HepG2 (cell line): Measurements from ENCODE around the gene ANKRD29. TPM values are rescaled to one million over a fixed set of nuclear protein-coding genes. Genes with fewer than 3 reads are reported as not detected.

ENCODE experiments used
- polyA plus RNA-seq, 8 experiments: library from polyadenylated mRNA; depleted of rRNA in 3 of 8; stranded (reverse) in 7 of 8; unstranded in 1 of 8; fragments of >200 nt; fragmentation: Illumina TruSeq in 4 of 8; extraction: Trizol in 4 of 8; gene quantifications; 2 replicates each; pipeline versions ENCODE4 v1.2.1 to v1.2.3, GENCODE V29; 2011 to 2016; ENCODE audit warnings: low read depth in 4 of 8, missing spikeins in 1 of 8, mixed read lengths in 1 of 8; ENCODE audit not compliant: insufficient read depth in 1 of 8
- small RNA-seq, 3 experiments: library from RNA; depleted of rRNA; stranded (forward); fragments of <200 nt; gene quantifications; one replicate each; pipeline ENCODE3, GENCODE V24; 2012; ENCODE audit warnings: low read depth in 2 of 3, low replicate concordance in 1 of 3; ENCODE audit not compliant: insufficient read length in 3 of 3, insufficient read depth in 2 of 3
- total RNA-seq, 5 experiments: library from RNA; depleted of rRNA; stranded (reverse); fragments of >200 nt; fragmentation: Illumina TruSeq; extraction: Trizol; gene quantifications; 2 replicates each; pipeline ENCODE4 v1.2.3, GENCODE V29; 2016; ENCODE audit warnings: low read depth in 1 of 5

The ANKRD29 gene
- total and polyA plus RNA-seq, 2 of the 13 experiments (the other 11 are each of a cell fraction or from before 2014, with no cell fraction given): not detected

Small RNAs within 50 kb of the gene (small RNA-seq; reads per million reads assigned to genes)
- gene RF00019: 0 reads per million in 3 experiments

Other genes starting within 250 kb of the ANKRD29 start
- gene RIOK3, start 209.6 kb downstream of the ANKRD29 start, total RNA-seq (2016; rRNA removed; fragmentation: Illumina TruSeq; extraction: Trizol): 36.0 and 39.6 TPM in 2 replicates
- 23.6 and 26.7 TPM in 2 replicates for gene RIOK3, start 209.6 kb downstream of the ANKRD29 start, polyA plus RNA-seq (2011; rRNA removed)
- gene RMC1, start 159.4 kb downstream of the ANKRD29 start, total RNA-seq (2016; rRNA removed; fragmentation: Illumina TruSeq; extraction: Trizol): 19.5 and 19.9 TPM in 2 replicates
- gene RMC1, start 159.4 kb downstream of the ANKRD29 start, polyA plus RNA-seq (2011; rRNA removed): 8.2 and 9.4 TPM in 2 replicates
- gene NPC1, start 76.4 kb downstream of the ANKRD29 start, total RNA-seq (2016; rRNA removed; fragmentation: Illumina TruSeq; extraction: Trizol): 28.6 and 46.5 TPM in 2 replicates
- gene NPC1, start 76.4 kb downstream of the ANKRD29 start, polyA plus RNA-seq (2011; rRNA removed): 114 and 121 TPM in 2 replicates
- gene LAMA3, start 26.5 kb upstream of the ANKRD29 start, total RNA-seq (2016; rRNA removed; fragmentation: Illumina TruSeq; extraction: Trizol): 2.2 and 2.6 TPM in 2 replicates
- 0.45 and 0.65 TPM in 2 replicates for gene LAMA3, start 26.5 kb upstream of the ANKRD29 start, polyA plus RNA-seq (2011; rRNA removed)